KMS-11 (cell line): ENCODE results near the gene OSTM1.

Source experiments
- H2AFZ ChIP-seq: fragments of 200-600 bp; sonication (generic); 2 replicates; pipeline ENCODE4 v1.6.1; 2016; ENCODE audit warnings: antibody characterized with exemption, mixed run types, low read depth
- H3K27ac ChIP-seq: fragments of 200-600 bp; sonication (generic); 2 replicates; pipeline ENCODE4 v1.6.1; 2016; ENCODE audit warnings: mild to moderate bottlenecking, mixed run types
- H3K27me3 ChIP-seq: fragments of 200-600 bp; sonication (generic); 2 replicates; pipeline ENCODE4 v1.6.1; 2017; ENCODE audit warnings: mild to moderate bottlenecking, low read depth, mixed run types, moderate library complexity; ENCODE audit not compliant: insufficient read depth
- H3K36me3 ChIP-seq: fragments of 200-600 bp; sonication (generic); 2 replicates; pipeline ENCODE4 v1.6.1; 2017; ENCODE audit warnings: mild to moderate bottlenecking, mixed run types; ENCODE audit not compliant: insufficient read depth
- H3K4me1 ChIP-seq: fragments of 200-600 bp; sonication (generic); 2 replicates; pipeline ENCODE4 v1.6.1; 2016; ENCODE audit warnings: mild to moderate bottlenecking, low read depth, mixed run types; ENCODE audit not compliant: poor library complexity, severe bottlenecking
- H3K4me2 ChIP-seq: fragments of 200-600 bp; sonication (generic); 2 replicates; pipeline ENCODE4 v1.7.0; 2016; ENCODE audit warnings: mild to moderate bottlenecking, mixed run types
- H3K4me3 ChIP-seq: fragments of 200-600 bp; sonication (generic); IDR thresholded peaks from 2 replicates; pipeline ENCODE4 v1.6.1; 2017; ENCODE audit warnings: low read depth, low read length, mixed read lengths; ENCODE audit not compliant: insufficient read depth
- H3K79me2 ChIP-seq: fragments of 200-600 bp; sonication (generic); 2 replicates; pipeline ENCODE4 v1.6.1; 2016; ENCODE audit warnings: low read depth, mixed run types; ENCODE audit not compliant: insufficient read depth
- H3K9ac ChIP-seq: fragments of 200-600 bp; sonication (generic); 2 replicates; pipeline ENCODE4 v1.6.1; 2016; ENCODE audit warnings: mild to moderate bottlenecking, mixed run types
- H4K20me1 ChIP-seq: fragments of 200-600 bp; sonication (generic); 2 replicates; pipeline ENCODE4 v1.6.1; 2016; ENCODE audit warnings: mild to moderate bottlenecking, mixed run types; ENCODE audit not compliant: insufficient read depth
- TF ChIP-seq, protein P1 (sequence below): fragments of 200-600 bp; sonication (generic); conservative IDR thresholded peaks from 2 replicates; pipeline ENCODE4 v1.6.1; 2017; ENCODE audit warnings: low read depth, mild to moderate bottlenecking, antibody characterized with exemption, low read length, moderate library complexity, mixed read lengths

Gene OSTM1

GRCh38 chr6:108051481-108051880 lies 23.1 kb downstream of the OSTM1 start:
- Histone ChIP-seq H3K79me2 (no peaks in the 10 kb centered on the region), H4K20me1 (no peaks in the 10 kb centered on the region), H3K4me1 (no peaks in the 10 kb centered on the region), H3K9ac (no peak overlapping the region), H3K36me3 (no peaks in the 10 kb centered on the region), H3K4me2 (no peak overlapping the region), H3K27me3 (no peaks in the 10 kb centered on the region), H3K4me3 (no peak overlapping the region), H2AFZ (no peak overlapping the region), H3K27ac (no peak overlapping the region)
- TF ChIP-seq, protein P1, sequence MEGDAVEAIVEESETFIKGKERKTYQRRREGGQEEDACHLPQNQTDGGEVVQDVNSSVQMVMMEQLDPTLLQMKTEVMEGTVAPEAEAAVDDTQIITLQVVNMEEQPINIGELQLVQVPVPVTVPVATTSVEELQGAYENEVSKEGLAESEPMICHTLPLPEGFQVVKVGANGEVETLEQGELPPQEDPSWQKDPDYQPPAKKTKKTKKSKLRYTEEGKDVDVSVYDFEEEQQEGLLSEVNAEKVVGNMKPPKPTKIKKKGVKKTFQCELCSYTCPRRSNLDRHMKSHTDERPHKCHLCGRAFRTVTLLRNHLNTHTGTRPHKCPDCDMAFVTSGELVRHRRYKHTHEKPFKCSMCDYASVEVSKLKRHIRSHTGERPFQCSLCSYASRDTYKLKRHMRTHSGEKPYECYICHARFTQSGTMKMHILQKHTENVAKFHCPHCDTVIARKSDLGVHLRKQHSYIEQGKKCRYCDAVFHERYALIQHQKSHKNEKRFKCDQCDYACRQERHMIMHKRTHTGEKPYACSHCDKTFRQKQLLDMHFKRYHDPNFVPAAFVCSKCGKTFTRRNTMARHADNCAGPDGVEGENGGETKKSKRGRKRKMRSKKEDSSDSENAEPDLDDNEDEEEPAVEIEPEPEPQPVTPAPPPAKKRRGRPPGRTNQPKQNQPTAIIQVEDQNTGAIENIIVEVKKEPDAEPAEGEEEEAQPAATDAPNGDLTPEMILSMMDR = no peak

DNA sequence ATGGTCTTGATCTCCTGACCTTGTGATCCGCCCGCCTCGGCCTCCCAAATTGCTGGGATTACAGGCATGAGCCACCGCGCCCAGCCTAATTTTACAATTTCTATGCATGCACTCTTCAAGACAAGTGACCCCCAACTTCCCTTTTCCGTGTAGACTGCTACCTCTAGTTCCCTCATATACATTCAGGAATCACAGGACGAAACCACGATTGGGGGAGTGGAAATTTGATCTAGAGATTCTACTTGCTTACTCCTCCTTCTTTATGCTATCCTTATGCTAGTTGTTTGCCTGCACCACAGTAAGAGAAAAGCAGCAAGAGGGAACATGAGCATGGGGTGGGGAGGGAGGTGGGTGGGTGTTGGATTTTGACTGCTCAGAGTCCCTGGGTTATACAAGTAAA lies 34.9 kb downstream of the OSTM1 start:
- Histone ChIP-seq H4K20me1 (no peaks in the 10 kb centered on the region), H3K27ac (no peak overlapping the region), H3K36me3 (no peaks in the 10 kb centered on the region), H3K4me3 (no peak overlapping the region), H3K9ac (no peak overlapping the region), H3K27me3 (no peaks in the 10 kb centered on the region), H2AFZ (no peak overlapping the region), H3K79me2 (no peaks in the 10 kb centered on the region), H3K4me1 (no peaks in the 10 kb centered on the region), H3K4me2 (no peak overlapping the region)
- TF ChIP-seq, protein P1 = no peak

GRCh38 chr6:108036884-108037283 lies 37.7 kb downstream of the OSTM1 start:
- Histone ChIP-seq H3K4me3 (no peak overlapping the region), H3K4me2 (no peak overlapping the region), H2AFZ (no peak overlapping the region), H3K27ac (no peak overlapping the region), H3K79me2 (no peaks in the 10 kb centered on the region), H3K4me1 (no peaks in the 10 kb centered on the region), H3K27me3 (no peaks in the 10 kb centered on the region), H3K9ac (no peak overlapping the region), H4K20me1 (no peaks in the 10 kb centered on the region), H3K36me3 (no peaks in the 10 kb centered on the region)
- TF ChIP-seq, protein P1 = no peak

DNA sequence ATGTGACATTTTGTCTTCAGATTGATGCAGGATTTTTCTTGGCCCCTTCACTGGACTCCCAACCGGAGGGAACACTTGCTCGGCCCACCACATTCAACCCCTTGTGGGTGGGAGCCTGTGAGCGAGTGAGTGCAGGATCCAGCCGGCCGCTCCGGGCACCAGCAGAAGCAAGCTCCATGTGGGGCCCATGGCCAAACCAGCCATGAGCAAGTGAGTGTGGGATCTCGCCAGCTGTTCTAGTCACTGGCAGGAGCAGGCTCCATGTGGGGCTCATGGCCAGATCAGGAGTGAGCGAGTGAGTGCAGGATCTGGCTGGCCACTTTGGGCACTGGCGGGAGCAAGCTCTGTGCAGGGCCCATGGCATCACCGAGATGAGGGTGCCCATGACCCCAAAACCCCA lies 42.6 kb downstream of the OSTM1 start:
- Histone ChIP-seq H3K27ac (no peak overlapping the region), H3K79me2 (no peaks in the 10 kb centered on the region), H3K4me2 (no peak overlapping the region), H2AFZ (no peak overlapping the region), H3K4me3 (no peak overlapping the region), H3K36me3 (no peaks in the 10 kb centered on the region), H4K20me1 (no peaks in the 10 kb centered on the region), H3K4me1 (no peaks in the 10 kb centered on the region), H3K9ac (no peak overlapping the region), H3K27me3 (no peaks in the 10 kb centered on the region)
- TF ChIP-seq, protein P1 = no peak
